ENCODE results near the gene SH3D21.

SH3D21 gene

DNA sequence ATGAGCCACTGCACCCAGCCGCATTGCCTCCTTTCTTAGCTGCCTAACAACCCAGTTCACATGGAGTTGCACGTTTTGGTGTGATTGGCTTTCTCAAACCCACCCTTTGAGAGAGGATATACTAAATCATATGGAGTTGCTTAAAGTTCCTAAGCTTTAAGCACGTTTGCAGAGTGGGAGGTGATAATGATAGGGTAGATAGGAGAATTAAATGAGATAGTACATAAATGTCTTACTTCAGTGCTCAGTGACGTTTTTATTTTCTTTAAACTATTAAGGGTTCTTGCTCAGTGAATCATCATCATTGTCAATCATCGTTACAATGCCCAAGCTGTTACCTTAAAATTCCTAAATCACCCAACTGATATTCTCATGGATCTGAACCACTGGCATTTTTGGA is 2.9 kb upstream of the SH3D21 start:
- DNase-seq (ENCODE audit: low read depth in 2 of 2, low spot score in 1 of 2): no peak

GRCh38 chr1:36303650-36304360 is 2.4 kb upstream of the SH3D21 start:
- no peak for DNase-seq (ENCODE audit: low read depth in 2 of 2, low spot score in 1 of 2)

DNA sequence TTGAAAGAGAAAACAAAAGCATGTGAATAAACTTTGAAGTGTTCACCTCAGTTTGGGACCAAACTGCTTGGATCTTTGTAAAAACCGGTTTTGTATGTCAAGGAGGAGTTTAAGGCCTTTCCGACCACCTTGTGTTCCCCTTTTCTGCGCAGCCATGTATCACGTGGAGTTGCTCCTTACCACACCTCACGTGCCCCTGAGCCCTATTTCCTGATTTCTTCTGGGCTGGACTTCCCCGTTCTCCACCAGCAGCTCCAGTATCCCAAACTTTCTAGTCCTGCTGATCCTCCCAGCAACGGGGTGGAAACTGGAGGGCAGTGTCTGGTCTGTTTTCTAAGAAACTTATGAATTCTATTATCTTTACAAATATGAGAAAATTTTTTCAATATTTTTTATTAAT is 1.6 kb upstream of the SH3D21 start:
- no peak for DNase-seq (ENCODE audit: low read depth in 2 of 2, low spot score in 1 of 2)

GRCh38 chr1:36304970-36305914 is 926 bp upstream of the SH3D21 start:
- DNase-seq (ENCODE audit: low read depth in 2 of 2, low spot score in 1 of 2): no peak

- DNase-seq (ENCODE audit: low read depth in 2 of 2, low spot score in 1 of 2): no peak
Observed at GRCh38 chr1:36305915-36306209, 306 bp upstream of the SH3D21 start.

- DNase-seq (ENCODE audit: low read depth in 2 of 2, low spot score in 1 of 2): peak; percentile 78 to 85
Observed at GRCh38 chr1:36306902-36307456, 811 bp downstream of the SH3D21 start.

GRCh38 chr1:36307601-36308330 is 1.6 kb downstream of the SH3D21 start:
- no peak for DNase-seq (ENCODE audit: low read depth in 2 of 2, low spot score in 1 of 2)

- no peak for DNase-seq (ENCODE audit: low read depth in 2 of 2, low spot score in 1 of 2)
Observed at GRCh38 chr1:36309397-36309796, 3.2 kb downstream of the SH3D21 start.

DNA sequence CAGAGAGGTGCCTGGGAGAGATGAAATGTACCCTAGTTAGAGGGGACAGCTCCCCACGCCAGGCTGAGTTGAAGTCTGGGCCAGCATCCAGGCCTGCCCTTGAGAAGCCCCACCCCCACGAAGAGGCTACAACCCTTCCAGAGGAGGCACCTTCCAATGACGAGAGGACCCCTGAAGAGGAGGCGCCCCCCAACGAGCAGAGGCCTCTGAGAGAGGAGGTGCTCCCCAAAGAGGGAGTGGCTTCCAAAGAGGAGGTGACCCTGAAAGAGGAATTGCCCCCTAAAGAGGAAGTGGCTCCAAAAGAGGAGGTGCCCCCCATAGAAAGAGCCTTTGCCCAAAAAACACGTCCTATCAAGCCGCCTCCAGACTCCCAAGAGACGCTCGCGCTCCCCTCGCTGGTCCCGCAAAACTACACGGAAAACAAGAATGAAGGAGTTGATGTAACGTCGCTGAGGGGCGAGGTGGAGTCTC is 14.2 kb downstream of the SH3D21 start:
- no peak for DNase-seq (ENCODE audit: low read depth in 2 of 2, low spot score in 1 of 2)

DNA sequence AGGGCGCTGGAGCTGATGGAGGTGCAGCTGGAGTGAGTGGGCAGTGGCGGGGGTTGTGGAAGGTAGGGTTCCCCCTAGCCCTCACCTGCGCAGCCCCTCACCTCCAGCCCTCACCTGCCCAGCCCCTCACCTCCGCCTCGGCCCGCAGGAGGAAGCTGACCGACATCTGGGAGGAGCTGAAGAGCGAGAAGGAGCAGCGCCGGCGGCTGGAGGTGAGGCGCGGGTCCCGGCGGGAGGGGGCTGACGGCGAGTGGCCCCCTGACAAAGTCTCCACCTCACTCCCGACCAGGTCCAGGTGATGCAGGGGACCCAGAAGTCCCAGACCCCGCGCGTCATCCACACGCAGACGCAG is 14.6 kb downstream of the SH3D21 start:
- no peak for DNase-seq (ENCODE audit: low read depth in 2 of 2, low spot score in 1 of 2)

GRCh38 chr1:36321119-36321951 is 15.2 kb downstream of the SH3D21 start:
- no peak for DNase-seq (ENCODE audit: low read depth in 2 of 2, low spot score in 1 of 2)

GRCh38 chr1:36322041-36322785 is 16.0 kb downstream of the SH3D21 start:
- no peak for DNase-seq (ENCODE audit: low read depth in 2 of 2, low spot score in 1 of 2)

- no peak for DNase-seq (ENCODE audit: low read depth in 2 of 2, low spot score in 1 of 2)
Observed at GRCh38 chr1:36322786-36323635, 16.8 kb downstream of the SH3D21 start.

- DNase-seq (ENCODE audit: low read depth in 2 of 2, low spot score in 1 of 2): no peak
Observed at GRCh38 chr1:36323636-36324352, 17.6 kb downstream of the SH3D21 start, which contains the start of gene EVA1B. TSS of gene EVA1B (minus strand) at chr1:36323645. CDS start at chr1:36323037, 608 bp downstream.

DNA sequence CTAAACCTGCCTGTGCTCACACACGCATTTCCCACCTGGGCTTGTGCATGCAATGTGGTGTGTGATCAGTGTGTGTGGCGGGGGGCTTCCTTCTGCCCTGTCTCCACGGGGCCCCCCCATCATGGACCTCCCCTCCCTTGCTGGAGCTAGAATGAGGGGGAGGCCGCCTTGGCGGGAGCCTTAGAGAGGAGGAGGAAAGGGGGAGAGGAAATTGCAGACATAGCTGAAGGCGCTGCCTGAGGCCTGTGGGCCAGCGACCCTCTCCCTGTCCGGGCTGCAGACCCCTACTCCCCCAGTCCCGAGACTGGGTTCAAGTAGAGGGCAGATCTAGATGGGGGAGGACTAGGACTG is 18.2 kb downstream of the SH3D21 start:
- DNase-seq (ENCODE audit: low read depth in 2 of 2, low spot score in 1 of 2): no peak

DNA sequence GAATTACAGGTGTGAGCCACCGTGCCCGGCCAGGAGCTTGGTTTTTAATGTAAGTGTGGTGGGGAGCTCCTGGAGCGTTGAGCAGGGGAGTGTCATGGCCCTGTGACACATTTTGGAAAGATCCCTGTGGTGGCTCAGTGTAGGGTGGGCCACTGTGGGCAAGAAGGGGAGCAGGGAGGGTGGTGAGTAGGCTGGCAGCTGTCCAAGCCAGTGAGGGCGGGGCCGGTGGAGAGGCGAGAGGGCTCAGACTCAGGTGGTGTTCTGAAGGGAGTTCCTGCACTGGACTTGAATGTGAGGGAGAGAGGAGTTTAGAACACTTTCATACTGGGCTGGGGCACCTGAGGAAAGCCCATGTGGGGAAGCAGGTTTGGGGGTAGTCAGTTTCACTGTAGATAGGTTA is 20.3 kb downstream of the SH3D21 start:
- DNase-seq (ENCODE audit: low read depth in 2 of 2, low spot score in 1 of 2): no peak

- DNase-seq (ENCODE audit: low read depth in 2 of 2, low spot score in 1 of 2): no peak
Observed at GRCh38 chr1:36327421-36328087, 21.4 kb downstream of the SH3D21 start.

- no peak for DNase-seq (ENCODE audit: low read depth in 2 of 2, low spot score in 1 of 2)
Observed at GRCh38 chr1:36328088-36328480, 21.9 kb downstream of the SH3D21 start.
